Adrenal gland (tissue), 12 donors: Measurements from ENCODE around the gene NAP1L4. TPM values are rescaled to one million over a fixed set of nuclear protein-coding genes. Genes with fewer than 3 reads are reported as not detected.

Experiments used
- DNase-seq, 7 donors: peaks; one replicate each; pipeline ENCODE4 v3.0.0-alpha.2; 2019 to 2020
- H3K27ac ChIP-seq, 5 donors: fragments of 200-600 bp; sonication (generic) in 4 of 5; 1 replicate in 3 of 5; 2 replicates in 2 of 5; pipeline versions ENCODE4 v1.5.1 to v1.8.0; 2016 to 2020; ENCODE audit warnings: mild to moderate bottlenecking in 1 of 5
- H3K27me3 ChIP-seq: fragments of 200-600 bp; 2 replicates; pipeline ENCODE4 v1.8.0; 2021
- H3K36me3 ChIP-seq, 2 donors: fragments of 200-600 bp; replicated peaks in 1 of 2; 1 replicate in 1 of 2; 2 replicates in 1 of 2; pipeline versions ENCODE4 v1.5.1 to v1.8.0; 2018 to 2022
- H3K4me1 ChIP-seq, 2 donors: fragments of 200-600 bp; replicated peaks in 1 of 2; 1 replicate in 1 of 2; 2 replicates in 1 of 2; pipeline versions ENCODE4 v1.5.1 to v1.8.0; 2018 to 2021
- H3K4me3 ChIP-seq, 4 donors: fragments of 200-600 bp; sonication (generic) in 3 of 4; one replicate each; pipeline ENCODE4 v1.5.1; 2016 to 2018
- H3K9me3 ChIP-seq, 3 donors: fragments of 200-600 bp; sonication (generic) in 1 of 3; replicated peaks in 1 of 3; 1 replicate in 2 of 3; 2 replicates in 1 of 3; pipeline versions ENCODE4 v1.5.1 to v1.8.0; 2016 to 2021
- CTCF ChIP-seq, 6 experiments: fragments of 450-650 bp in 4 of 6; fragments of 200-600 bp in 2 of 6; sonication (generic) in 1 of 6; IDR thresholded peaks; 1 replicate in 5 of 6; 2 replicates in 1 of 6; pipeline versions ENCODE4 v1.5.1 to v1.8.0; 2016 to 2021; ENCODE audit warnings: antibody characterized with exemption in 6 of 6, mild to moderate bottlenecking in 2 of 6, moderate library complexity in 1 of 6
- POLR2A ChIP-seq, 2 donors: fragments of 450-650 bp; IDR thresholded peaks; one replicate each; pipeline ENCODE4 v1.6.1; 2017; ENCODE audit warnings: antibody characterized with exemption in 2 of 2, mild to moderate bottlenecking in 2 of 2, moderate library complexity in 1 of 2
- WGBS, 4 donors: extraction: QIAGEN DNeasy Blood & Tissue Kit in 2 of 4; methylation state at CpG; one replicate each; pipeline versions ENCODE4 v1.1.5 to v1.1.7; 2013 to 2017; 5-methylcytosine and 5-hydroxymethylcytosine counted together
- intact Hi-C, 2 donors: fragments of 100-400 bp; cut with DNase I; formaldehyde crosslinking; loops; one replicate each; pipeline versions ENCODE4 v1.14.1 to v1.15.0; 2022 to 2023
- polyA plus RNA-seq, 3 donors: library from polyadenylated mRNA; stranded (reverse); fragments of 200-250 nt in 2 of 3; fragments of 350-450 nt in 1 of 3; fragmentation: Illumina TruSeq in 1 of 3; extraction: RNeasy Lipid Tissue Mini Kit (QIAGEN cat#74804) in 1 of 3; gene quantifications; one replicate each; pipeline ENCODE4 v1.2.3, GENCODE V29; 2013 to 2014
- total RNA-seq, 9 donors: library from RNA; depleted of rRNA in 4 of 9; stranded (reverse); fragments of >200 nt in 4 of 9; fragments of 120-200 nt in 1 of 9; fragmentation: NEBNext Ultra II Directional in 1 of 9; extraction: Animal tissue kit (Norgen Biotek cat#: 25700) in 1 of 9; gene quantifications; one replicate each; pipeline versions ENCODE4 v1.1.0 to v1.2.4, GENCODE V29; 2013 to 2023
- donor health status: healthy with polysubstance abuse.
- donor health status: Bipolar disorder and iron deficiency.
- donor health status: DM: yes; HTN: yes; CAD: no.
- donor health status: DM: no; HTN: no; CAD: no.
- donor health status: DM: no; HTN: no; CAD: no.
- donor health status: DM: yes; HTN: yes; CAD: no.

Gene NAP1L4
- total and polyA plus RNA-seq, 12 donors, result 39.7 to 128 (median 79.9) TPM

GRCh38 chr11:2912498-2912897 is 79.6 kb downstream of the NAP1L4 start:
- no peaks in the 10 kb centered on the region for H3K36me3 ChIP-seq
- H3K27me3 ChIP-seq, result peaks cover 10% of the 10 kb centered on the region
- no peak overlapping the region for H3K27ac ChIP-seq
- H3K9me3 ChIP-seq, result no peaks in the 10 kb centered on the region
- WGBS, 4 donors, result 36 to 74% (median 70%) methylated on average over 2 to 5 of the region's 5 CpGs; no CpG with 5 or more reads in 1 of the 4 donors
- no peak for TF ChIP-seq CTCF (IDR thresholded peaks at IDR 0.05)
- no peaks in the 10 kb centered on the region for H3K4me1 ChIP-seq
- no peak overlapping the region for H3K4me3 ChIP-seq
- no peak for DNase-seq
- intact Hi-C loops, result no loop called here

DNA sequence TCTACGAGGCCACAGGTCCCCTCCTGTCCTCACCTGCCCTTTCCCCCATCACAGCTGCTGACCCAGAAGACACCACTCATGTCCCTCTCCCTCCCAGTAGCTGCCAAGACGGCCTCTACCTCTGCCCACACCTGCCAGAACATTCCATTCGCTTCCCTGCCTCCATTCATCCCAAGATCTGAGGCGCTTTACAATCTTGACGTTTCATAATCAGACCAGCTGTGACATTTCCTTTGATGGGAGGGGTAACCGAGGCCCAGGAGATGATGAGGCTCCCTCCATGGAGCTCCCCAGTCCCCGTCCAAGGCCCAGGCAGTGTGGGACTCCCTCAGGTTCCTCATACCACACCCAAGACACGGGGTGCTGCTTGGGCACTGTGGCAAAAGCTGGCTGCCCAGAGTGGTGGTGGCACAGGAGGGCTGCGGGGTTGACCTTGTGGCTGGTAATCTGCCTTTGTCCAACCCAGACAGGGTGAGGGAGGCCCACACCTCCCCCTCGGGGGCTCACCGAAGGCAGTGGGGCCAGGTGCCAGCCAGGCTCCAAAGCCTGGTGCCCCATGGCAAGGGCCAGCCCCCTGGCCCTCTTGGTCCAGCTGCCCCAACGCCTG is 80.2 kb downstream of the NAP1L4 start:
- H3K4me1 ChIP-seq, result no peaks in the 10 kb centered on the region
- intact Hi-C loops, result no loop called here
- 80 to 90% (median 81%) methylated on average over 9 to 12 of the region's 12 CpGs for WGBS, 4 donors
- no peaks in the 10 kb centered on the region for H3K9me3 ChIP-seq
- H3K27me3 ChIP-seq, result peaks cover 10% of the 10 kb centered on the region
- no peak for DNase-seq
- no peaks in the 10 kb centered on the region for H3K36me3 ChIP-seq
- TF ChIP-seq POLR2A (IDR thresholded peaks at IDR 0.05) (no peak), CTCF (IDR thresholded peaks at IDR 0.05) (no peak)
- H3K4me3 ChIP-seq, result no peak overlapping the region
- no peak overlapping the region for H3K27ac ChIP-seq

DNA sequence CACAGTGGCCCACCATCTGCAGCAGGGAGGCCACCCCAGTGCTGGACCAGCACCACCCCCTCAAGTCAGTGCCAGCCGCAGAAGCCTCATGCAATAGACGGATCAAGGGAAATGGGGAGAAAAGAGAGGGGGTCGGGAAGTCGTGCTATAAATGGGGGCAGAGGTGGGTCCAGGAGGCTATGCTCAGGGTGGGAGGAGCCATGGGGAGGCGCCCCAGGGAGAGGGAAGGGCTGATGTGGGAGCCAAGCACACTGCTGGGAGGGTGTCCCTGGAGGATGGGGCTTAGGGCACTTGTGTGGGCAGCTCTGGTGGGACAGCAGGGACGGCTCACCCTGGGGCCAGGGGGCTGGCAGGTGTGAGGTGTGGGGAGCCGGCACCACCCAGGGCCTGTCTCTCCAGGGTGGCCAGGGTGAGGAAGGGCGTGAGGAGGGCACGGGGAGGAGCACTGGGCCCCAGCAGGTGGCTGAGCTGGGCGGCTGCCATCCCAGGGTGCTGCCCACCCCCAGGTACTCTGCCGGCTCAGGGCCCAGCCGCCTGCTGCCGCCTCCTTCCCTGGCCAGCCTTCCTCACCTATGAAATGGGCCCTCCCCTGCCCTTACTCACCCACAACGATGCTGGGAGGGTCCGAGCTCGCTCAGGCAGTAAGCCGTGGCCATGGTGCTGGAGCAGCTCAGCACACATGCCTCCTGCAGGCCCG is 80.9 kb downstream of the NAP1L4 start:
- DNase-seq, result no peak
- H3K27me3 ChIP-seq, result peaks cover 10% of the 10 kb centered on the region
- no peak for TF ChIP-seq CTCF (IDR thresholded peaks at IDR 0.05)
- no peak for TF ChIP-seq POLR2A (IDR thresholded peaks at IDR 0.05)
- no peaks in the 10 kb centered on the region for H3K4me1 ChIP-seq
- no peak overlapping the region for H3K27ac ChIP-seq
- no peaks in the 10 kb centered on the region for H3K9me3 ChIP-seq
- H3K4me3 ChIP-seq, result no peak overlapping the region
- no peaks in the 10 kb centered on the region for H3K36me3 ChIP-seq
- intact Hi-C loops, result no loop called here
- WGBS, 4 donors, result 84 to 90% (median 89%) methylated on average over 12 to 18 of the region's 18 CpGs

- Histone ChIP-seq H3K4me1 (no peaks in the 10 kb centered on the region), H3K36me3 (no peaks in the 10 kb centered on the region), H3K4me3 (no peak overlapping the region), H3K27ac (no peak overlapping the region), H3K9me3 (no peaks in the 10 kb centered on the region), H3K27me3 (peaks cover 10% of the 10 kb centered on the region)
- DNase-seq, result no peak
- intact Hi-C loops, result no loop called here
- TF ChIP-seq CTCF (IDR thresholded peaks at IDR 0.05), result no peak
- TF ChIP-seq POLR2A (IDR thresholded peaks at IDR 0.05), result no peak
- 84 to 96% (median 91%) methylated on average over 13 of the region's 13 CpGs for WGBS, 4 donors
Measured at GRCh38 chr11:2910401-2910955, 81.7 kb downstream of the NAP1L4 start.
